ENCODE results near the gene NUDT21.

The NUDT21 gene

DNA sequence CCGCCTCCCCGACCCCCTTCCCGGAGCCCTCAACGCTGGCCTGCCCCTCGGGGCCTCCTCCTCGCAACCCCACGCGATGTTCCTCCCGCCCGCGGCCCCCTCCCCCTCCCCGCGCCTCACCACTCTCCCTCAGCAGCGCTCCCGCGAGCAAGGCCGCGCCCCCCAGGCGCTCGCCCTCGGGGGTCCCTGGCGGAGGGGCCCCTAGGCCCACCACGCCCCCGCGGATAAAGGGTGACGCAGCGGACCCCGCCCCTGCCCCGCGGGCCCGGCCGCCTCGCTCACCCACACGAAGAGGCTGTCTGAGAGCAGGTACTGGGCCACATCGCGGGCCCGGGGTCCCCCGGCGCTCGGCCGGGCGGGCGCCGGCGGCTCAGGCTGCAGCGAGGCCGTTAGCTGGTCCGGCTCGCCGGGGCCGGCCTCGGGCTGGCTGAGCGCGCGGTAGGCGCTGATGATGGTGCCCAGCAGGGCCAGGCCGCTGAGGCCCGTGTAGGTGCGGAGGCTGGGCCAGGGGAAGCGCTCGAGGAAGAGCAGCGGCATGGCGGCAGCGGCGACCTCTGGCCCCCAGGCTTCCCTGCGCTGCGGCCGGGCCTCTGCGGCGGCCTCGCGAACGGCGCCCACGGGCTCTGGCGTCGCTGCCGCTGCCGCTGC is 26.2 kb downstream of the NUDT21 start:
- H3K36me3 ChIP-seq (ENCODE audit: control insufficient read depth, low read length), result peaks cover 41% of the 10 kb centered on the region
- H3K9me2 ChIP-seq (replicated peaks; ENCODE audit: control insufficient read depth, low read length), result no peaks in the 10 kb centered on the region
- H3K27me3 ChIP-seq (ENCODE audit: control insufficient read depth, low read length), result no peaks in the 10 kb centered on the region
- peaks cover 58% of the 10 kb centered on the region for H3F3A ChIP-seq (ENCODE audit: control insufficient read depth, insufficient read depth)
- peaks cover 41% of the 10 kb centered on the region for H3K4me1 ChIP-seq (ENCODE audit: control insufficient read depth, low read length)
- H3K27ac ChIP-seq (ENCODE audit: low read depth, low read length), result peak overlapping the region; percentile 97
- 0 out of 2 replicates have a peak, but pooled peaks cover 3% of the 10 kb centered on the region for H4K20me1 ChIP-seq (ENCODE audit: control insufficient read depth, insufficient read depth, low read depth, low read length)
- H3K4me2 ChIP-seq (ENCODE audit: low read length), result peak overlapping the region; percentile 70
- H3K4me3 ChIP-seq (ENCODE audit: low read length), result peak overlapping the region; percentile 75
- peaks cover 47% of the 10 kb centered on the region for H3K79me2 ChIP-seq (ENCODE audit: control insufficient read depth, low read length)
- no peak for TF ChIP-seq EZH2phosphoT487 (IDR thresholded peaks at IDR 0.05; ENCODE audit: borderline replicate concordance, low read length)
- TF ChIP-seq, protein P1, sequence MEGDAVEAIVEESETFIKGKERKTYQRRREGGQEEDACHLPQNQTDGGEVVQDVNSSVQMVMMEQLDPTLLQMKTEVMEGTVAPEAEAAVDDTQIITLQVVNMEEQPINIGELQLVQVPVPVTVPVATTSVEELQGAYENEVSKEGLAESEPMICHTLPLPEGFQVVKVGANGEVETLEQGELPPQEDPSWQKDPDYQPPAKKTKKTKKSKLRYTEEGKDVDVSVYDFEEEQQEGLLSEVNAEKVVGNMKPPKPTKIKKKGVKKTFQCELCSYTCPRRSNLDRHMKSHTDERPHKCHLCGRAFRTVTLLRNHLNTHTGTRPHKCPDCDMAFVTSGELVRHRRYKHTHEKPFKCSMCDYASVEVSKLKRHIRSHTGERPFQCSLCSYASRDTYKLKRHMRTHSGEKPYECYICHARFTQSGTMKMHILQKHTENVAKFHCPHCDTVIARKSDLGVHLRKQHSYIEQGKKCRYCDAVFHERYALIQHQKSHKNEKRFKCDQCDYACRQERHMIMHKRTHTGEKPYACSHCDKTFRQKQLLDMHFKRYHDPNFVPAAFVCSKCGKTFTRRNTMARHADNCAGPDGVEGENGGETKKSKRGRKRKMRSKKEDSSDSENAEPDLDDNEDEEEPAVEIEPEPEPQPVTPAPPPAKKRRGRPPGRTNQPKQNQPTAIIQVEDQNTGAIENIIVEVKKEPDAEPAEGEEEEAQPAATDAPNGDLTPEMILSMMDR (IDR thresholded peaks at IDR 0.05; ENCODE audit: low read depth, low read length, poor library complexity, severe bottlenecking), result no peak
- no peaks in the 10 kb centered on the region for H3K9me3 ChIP-seq (ENCODE audit: control insufficient read depth, insufficient read depth, low read length)

DNA sequence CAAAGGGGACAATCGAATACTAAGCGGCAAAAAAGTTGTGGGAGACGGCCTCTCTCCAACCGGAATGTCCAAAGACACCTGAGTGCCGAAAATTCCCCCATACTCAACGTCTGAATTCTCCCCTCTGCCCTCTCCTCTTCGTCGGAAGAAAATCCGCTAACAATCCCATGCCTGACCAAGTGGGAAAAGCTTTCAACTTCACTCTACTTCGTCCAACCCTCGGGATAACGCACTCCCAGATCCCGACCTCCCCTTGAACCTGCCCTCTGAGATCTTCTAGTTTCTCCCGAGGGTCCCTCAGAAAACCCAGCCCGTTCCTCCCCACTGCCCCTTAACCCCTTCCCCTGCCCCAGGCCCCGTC is 26.7 kb downstream of the NUDT21 start:
- peaks cover 52% of the 10 kb centered on the region for H3K79me2 ChIP-seq (ENCODE audit: control insufficient read depth, low read length)
- TF ChIP-seq EZH2phosphoT487 (IDR thresholded peaks at IDR 0.05; ENCODE audit: borderline replicate concordance, low read length), result no peak
- TF ChIP-seq, protein P1 (IDR thresholded peaks at IDR 0.05; ENCODE audit: low read depth, low read length, poor library complexity, severe bottlenecking), result no peak
- peaks cover 61% of the 10 kb centered on the region for H3F3A ChIP-seq (ENCODE audit: control insufficient read depth, insufficient read depth)

DNA sequence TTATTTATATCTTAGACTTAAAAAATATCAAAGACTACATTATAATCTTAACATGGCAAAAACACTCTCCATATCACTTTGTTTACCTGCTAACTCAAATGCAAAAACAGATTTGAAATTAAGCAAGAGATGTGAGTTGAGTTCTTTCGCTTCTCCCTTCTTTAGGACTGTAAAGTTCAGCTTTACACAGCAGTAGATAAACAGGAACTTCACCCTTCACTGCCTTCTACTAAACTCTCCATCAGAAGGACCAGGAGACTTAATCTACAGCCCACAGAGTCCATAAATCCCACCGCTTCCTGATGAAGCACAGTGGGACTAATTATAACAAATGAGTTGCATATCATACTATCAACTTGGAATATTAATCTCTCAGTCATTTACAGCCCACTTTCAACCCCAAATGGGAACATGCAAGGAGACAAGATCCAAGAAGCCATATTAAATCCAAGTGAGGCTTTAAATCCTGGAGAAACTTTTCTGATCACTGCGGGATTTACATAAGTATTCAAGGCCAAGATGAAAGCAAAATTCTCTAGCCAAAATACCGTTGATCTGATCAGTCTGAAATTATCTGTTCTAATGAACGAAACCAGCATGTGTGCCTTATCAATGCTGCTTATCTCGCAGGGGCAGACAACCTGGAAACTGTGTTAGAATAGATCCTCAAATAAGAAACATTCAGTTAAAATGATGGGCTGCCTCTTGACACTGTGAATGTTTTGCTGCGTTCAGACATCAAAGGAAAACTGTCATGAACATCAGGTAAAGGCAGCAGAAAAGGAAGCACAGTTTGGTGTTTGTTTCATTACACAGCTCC is 27.3 kb downstream of the NUDT21 start:
- peaks cover 39% of the 10 kb centered on the region for H3K36me3 ChIP-seq (ENCODE audit: control insufficient read depth, low read length)
- no peaks in the 10 kb centered on the region for H3K9me3 ChIP-seq (ENCODE audit: control insufficient read depth, insufficient read depth, low read length)
- peak overlapping the region; percentile 97 for H3K27ac ChIP-seq (ENCODE audit: low read depth, low read length)
- no peak for TF ChIP-seq EZH2phosphoT487 (IDR thresholded peaks at IDR 0.05; ENCODE audit: borderline replicate concordance, low read length)
- TF ChIP-seq, protein P1 (IDR thresholded peaks at IDR 0.05; ENCODE audit: low read depth, low read length, poor library complexity, severe bottlenecking), result no peak
- no peaks in the 10 kb centered on the region for H3K9me2 ChIP-seq (replicated peaks; ENCODE audit: control insufficient read depth, low read length)
- H4K20me1 ChIP-seq (ENCODE audit: control insufficient read depth, insufficient read depth, low read depth, low read length), result 0 out of 2 replicates have a peak, but pooled peaks cover 3% of the 10 kb centered on the region
- H3F3A ChIP-seq (ENCODE audit: control insufficient read depth, insufficient read depth), result peaks cover 61% of the 10 kb centered on the region
- H3K27me3 ChIP-seq (ENCODE audit: control insufficient read depth, low read length), result no peaks in the 10 kb centered on the region
- peaks cover 58% of the 10 kb centered on the region for H3K79me2 ChIP-seq (ENCODE audit: control insufficient read depth, low read length)
- H3K4me2 ChIP-seq (ENCODE audit: low read length), result peak overlapping the region; percentile 70
- H3K4me3 ChIP-seq (ENCODE audit: low read length), result peak overlapping the region; percentile 75
- H3K4me1 ChIP-seq (ENCODE audit: control insufficient read depth, low read length), result peaks cover 52% of the 10 kb centered on the region

More for the DNA sequence above, 26.7 kb downstream of the NUDT21 start:
- Histone ChIP-seq H3K4me3 (ENCODE audit: low read length) (peak overlapping the region; percentile 75), H3K9me3 (ENCODE audit: control insufficient read depth, insufficient read depth, low read length) (no peaks in the 10 kb centered on the region), H3K27ac (ENCODE audit: low read depth, low read length) (peak overlapping the region; percentile 97), H3K4me2 (ENCODE audit: low read length) (peak overlapping the region; percentile 70), H3K9me2 (replicated peaks; ENCODE audit: control insufficient read depth, low read length) (no peaks in the 10 kb centered on the region), H3K4me1 (ENCODE audit: control insufficient read depth, low read length) (peaks cover 46% of the 10 kb centered on the region), H4K20me1 (ENCODE audit: control insufficient read depth, insufficient read depth, low read depth, low read length) (0 out of 2 replicates have a peak, but pooled peaks cover 3% of the 10 kb centered on the region), H3K36me3 (ENCODE audit: control insufficient read depth, low read length) (peaks cover 41% of the 10 kb centered on the region), H3K27me3 (ENCODE audit: control insufficient read depth, low read length) (no peaks in the 10 kb centered on the region)

All from DOHH2 (cell line).